LNCaP clone FGC (cell line): Measurements from ENCODE around the gene FBXL7.

Source experiments
- DNase-seq: peaks from one replicate; pipeline ENCODE4 v3.0.0-alpha.2; 2011; ENCODE audit warnings: low read depth
- H3K4me3 ChIP-seq: 2 replicates; pipeline ENCODE4 v1.5.1; 2011; ENCODE audit warnings: mild to moderate bottlenecking, low read depth, low read length, control low read depth
- CTCF ChIP-seq: IDR thresholded peaks from 2 replicates; pipeline ENCODE4 v1.5.1; 2012; ENCODE audit warnings: mild to moderate bottlenecking; ENCODE audit not compliant: control insufficient read depth, insufficient read depth; ENCODE audit errors: extremely low read depth

Gene FBXL7

GRCh38 chr5:15637886-15638285 is 137.9 kb downstream of the FBXL7 start:
- TF ChIP-seq CTCF = no peak
- H3K4me3 ChIP-seq = no peak overlapping the region
- no peak for DNase-seq

DNA sequence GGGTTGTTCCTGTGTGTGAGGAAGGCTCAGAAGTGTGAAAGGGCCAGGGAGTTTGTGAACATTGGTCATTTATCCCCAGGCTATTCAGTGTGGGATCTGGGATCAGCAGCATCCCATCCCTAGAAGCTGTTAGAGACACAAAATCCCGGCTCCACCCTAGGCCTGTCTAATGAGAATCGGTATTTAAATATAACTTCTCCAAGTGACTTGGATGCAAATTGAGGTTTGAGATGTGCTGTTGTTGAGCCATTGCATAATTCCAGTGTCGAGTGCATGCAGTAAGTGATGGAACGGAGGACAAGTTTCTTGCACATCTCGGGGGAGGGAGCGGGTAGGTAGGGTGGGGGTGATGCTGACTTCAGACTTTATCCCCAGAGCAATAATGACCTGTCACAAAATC is 138.3 kb downstream of the FBXL7 start:
- H3K4me3 ChIP-seq = no peak overlapping the region
- TF ChIP-seq CTCF = no peak
- DNase-seq = no peak

GRCh38 chr5:15639288-15639687 is 139.3 kb downstream of the FBXL7 start:
- DNase-seq = no peak
- H3K4me3 ChIP-seq = no peak overlapping the region
- no peak for TF ChIP-seq CTCF

- TF ChIP-seq CTCF = no peak
- no peak for DNase-seq
- H3K4me3 ChIP-seq = no peak overlapping the region
Observed at GRCh38 chr5:15640116-15640515, 140.1 kb downstream of the FBXL7 start.

DNA sequence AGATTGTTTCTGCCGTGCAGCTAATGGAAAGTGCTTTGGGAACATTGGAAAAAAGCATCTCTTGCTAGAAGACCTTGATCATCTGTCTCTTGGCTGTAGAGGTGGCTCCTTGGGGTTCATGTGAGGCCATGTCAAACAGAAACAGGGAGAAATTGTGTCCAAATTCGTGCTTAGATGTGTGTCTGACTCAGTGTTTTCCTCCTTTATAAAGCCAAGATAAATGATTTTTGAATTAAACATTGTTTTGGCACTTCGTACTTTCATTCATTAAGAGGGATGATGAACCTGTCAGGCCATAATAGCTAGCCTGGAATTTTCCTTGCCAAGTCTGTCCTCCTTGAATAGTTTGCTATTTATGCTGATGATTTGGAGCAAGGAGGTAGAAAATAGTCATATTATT is 143.8 kb downstream of the FBXL7 start:
- no peak for TF ChIP-seq CTCF
- H3K4me3 ChIP-seq = no peak overlapping the region
- no peak for DNase-seq

- no peak for TF ChIP-seq CTCF
- no peak overlapping the region for H3K4me3 ChIP-seq
- DNase-seq = no peak
Observed at GRCh38 chr5:15645381-15646160, 145.6 kb downstream of the FBXL7 start.

GRCh38 chr5:15646371-15646770 is 146.4 kb downstream of the FBXL7 start:
- H3K4me3 ChIP-seq = no peak overlapping the region
- no peak for TF ChIP-seq CTCF
- no peak for DNase-seq
